ENCODE data around the gene IRF7.

Gene IRF7

DNA sequence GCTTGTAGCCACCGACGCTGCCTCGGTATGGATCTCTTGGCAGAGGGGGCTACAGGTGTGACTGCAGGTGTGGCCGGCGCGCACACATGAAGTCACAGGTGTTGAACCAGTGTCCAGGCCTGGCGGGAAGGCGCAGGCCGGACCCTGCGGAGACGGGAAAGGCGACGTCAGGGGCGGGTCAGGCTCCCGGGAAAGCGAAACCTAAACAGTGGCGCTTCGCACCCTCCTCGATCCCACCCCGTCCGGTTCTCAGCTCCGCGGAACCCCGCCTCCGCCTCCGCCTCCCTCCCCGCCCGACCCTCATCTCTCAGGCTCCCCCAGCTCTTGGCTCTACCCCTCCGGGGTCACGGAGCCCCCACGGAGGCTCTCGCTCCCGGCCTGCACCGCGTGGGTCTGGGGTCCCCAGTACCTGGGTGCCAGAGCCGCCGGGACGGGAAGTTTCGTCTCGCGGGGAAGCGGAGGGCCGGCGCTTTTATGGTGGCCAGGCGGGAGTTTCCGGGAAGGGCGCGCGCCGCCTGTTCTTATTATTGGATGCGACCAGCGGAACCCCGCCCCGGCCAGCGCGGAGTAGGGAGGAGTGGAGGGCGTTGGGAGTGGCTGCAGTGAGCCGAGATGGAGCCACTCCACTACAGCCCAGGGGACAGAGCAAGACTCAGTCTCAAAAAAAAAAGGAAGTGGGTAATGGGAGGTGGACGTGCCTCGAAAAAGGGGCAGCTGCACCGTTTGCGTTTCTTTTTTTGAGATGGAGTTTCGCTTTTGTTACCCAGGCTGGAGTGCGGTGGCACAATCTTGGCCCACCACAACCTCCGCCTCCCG is at the start of gene IRF7:
Gene IRF7 (minus strand): TSS at position 447 of the 816 bp plus-strand sequence. CDS start 586 bp downstream, outside the sequence.
- TF ChIP-seq, protein P1, sequence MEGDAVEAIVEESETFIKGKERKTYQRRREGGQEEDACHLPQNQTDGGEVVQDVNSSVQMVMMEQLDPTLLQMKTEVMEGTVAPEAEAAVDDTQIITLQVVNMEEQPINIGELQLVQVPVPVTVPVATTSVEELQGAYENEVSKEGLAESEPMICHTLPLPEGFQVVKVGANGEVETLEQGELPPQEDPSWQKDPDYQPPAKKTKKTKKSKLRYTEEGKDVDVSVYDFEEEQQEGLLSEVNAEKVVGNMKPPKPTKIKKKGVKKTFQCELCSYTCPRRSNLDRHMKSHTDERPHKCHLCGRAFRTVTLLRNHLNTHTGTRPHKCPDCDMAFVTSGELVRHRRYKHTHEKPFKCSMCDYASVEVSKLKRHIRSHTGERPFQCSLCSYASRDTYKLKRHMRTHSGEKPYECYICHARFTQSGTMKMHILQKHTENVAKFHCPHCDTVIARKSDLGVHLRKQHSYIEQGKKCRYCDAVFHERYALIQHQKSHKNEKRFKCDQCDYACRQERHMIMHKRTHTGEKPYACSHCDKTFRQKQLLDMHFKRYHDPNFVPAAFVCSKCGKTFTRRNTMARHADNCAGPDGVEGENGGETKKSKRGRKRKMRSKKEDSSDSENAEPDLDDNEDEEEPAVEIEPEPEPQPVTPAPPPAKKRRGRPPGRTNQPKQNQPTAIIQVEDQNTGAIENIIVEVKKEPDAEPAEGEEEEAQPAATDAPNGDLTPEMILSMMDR (IDR thresholded peaks at IDR 0.05; ENCODE audit: control extremely low read depth, extremely low read depth, low read depth, missing control alignments), result no peak
- POLR2A ChIA-PET, result interaction anchor here (0.6 to 1.1 kb wide), 3 partner anchors 11 to 1535 kb away, joined by 3 to 5 read pairs (median 3); partner anchors contain the start of genes HRAS and SCT
- CTCF ChIA-PET, result no interaction called here

DNA sequence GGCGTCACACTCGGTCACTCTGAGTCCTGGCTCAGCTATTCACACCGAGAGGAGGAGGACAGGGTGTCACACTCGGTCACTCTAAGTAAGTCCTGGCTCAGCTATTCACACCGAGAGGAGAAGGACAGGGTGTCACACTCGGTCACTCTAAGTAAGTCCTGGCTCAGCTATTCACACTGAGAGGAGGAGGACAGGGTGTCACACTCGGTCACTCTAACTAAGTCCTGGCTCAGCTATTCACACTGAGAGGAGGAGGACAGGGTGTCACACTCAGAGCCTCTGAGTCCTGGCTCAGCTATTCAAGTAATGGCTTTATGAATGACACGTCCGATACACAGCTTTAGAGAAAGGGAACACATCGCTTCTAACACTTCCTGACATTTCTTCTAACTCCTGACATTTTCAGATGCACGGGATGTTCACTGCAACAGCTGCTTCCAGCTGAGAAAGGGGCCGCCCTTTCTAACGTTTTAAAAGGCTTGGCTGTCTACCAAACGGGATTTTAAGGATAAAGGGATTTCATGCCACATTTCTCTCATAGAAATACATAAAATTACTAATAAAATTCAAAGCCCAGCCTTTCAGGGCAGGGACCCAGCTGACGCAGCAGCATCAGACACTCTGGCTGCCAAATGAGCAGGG is 49.4 kb upstream of the IRF7 start:
- no peak for DNase-seq (ENCODE audit: extremely low spot score)
- ChIA-PET CTCF (interaction anchor here (1.2 to 2.0 kb wide), 3 partner anchors 32 to 62 kb away, joined by 4 to 5 read pairs (median 4); no protein-coding TSS in a partner anchor), POLR2A (no interaction called here)
- TF ChIP-seq, protein P1 (IDR thresholded peaks at IDR 0.05; ENCODE audit: control extremely low read depth, extremely low read depth, low read depth, missing control alignments), result no peak

More for the DNA sequence above, at the start of gene IRF7:
- peak; percentile 95 for DNase-seq (ENCODE audit: extremely low spot score)

- TF ChIP-seq, protein P1 (IDR thresholded peaks at IDR 0.05; ENCODE audit: control extremely low read depth, extremely low read depth, low read depth, missing control alignments), result peak; percentile 75
- DNase-seq (ENCODE audit: extremely low spot score), result peak; percentile 75
- POLR2A ChIA-PET, result no interaction called here
- CTCF ChIA-PET, result interaction anchor here (0.6 to 3.5 kb wide), 11 partner anchors 10 to 64 kb away, joined by 3 to 15 read pairs (median 4); no protein-coding TSS in a partner anchor
Observed at GRCh38 chr11:662689-663274, 47.0 kb upstream of the IRF7 start.

- TF ChIP-seq, protein P1 (IDR thresholded peaks at IDR 0.05; ENCODE audit: control extremely low read depth, extremely low read depth, low read depth, missing control alignments), result no peak
- CTCF ChIA-PET, result interaction anchor here (1.0 to 3.5 kb wide), 8 partner anchors 9 to 66 kb away, joined by 3 to 15 read pairs (median 3); no protein-coding TSS in a partner anchor
- POLR2A ChIA-PET, result no interaction called here
- no peak for DNase-seq (ENCODE audit: extremely low spot score)
Observed at GRCh38 chr11:660681-661444, 45.1 kb upstream of the IRF7 start.

- ChIA-PET CTCF (interaction anchor here (1.0 to 3.5 kb wide), 6 partner anchors 12 to 66 kb away, joined by 3 to 15 read pairs (median 4); no protein-coding TSS in a partner anchor), POLR2A (no interaction called here)
- TF ChIP-seq, protein P1 (IDR thresholded peaks at IDR 0.05; ENCODE audit: control extremely low read depth, extremely low read depth, low read depth, missing control alignments), result no peak
- no peak for DNase-seq (ENCODE audit: extremely low spot score)
Observed at GRCh38 chr11:660281-660680, 44.5 kb upstream of the IRF7 start.

Measured in GM10248 (cell line).